Measurements from ENCODE around the gene MKLN1. TPM values are rescaled to one million over a fixed set of nuclear protein-coding genes. Genes with fewer than 3 reads are reported as not detected.
A peak's percentile ranks its signal among the peaks of the same experiment; 100 is the strongest.

Gene MKLN1
- total RNA-seq, 1 experiment from 2014 or later = 34.3 TPM

GRCh38 chr7:131330299-131330698 lies 2.6 kb downstream of the MKLN1 start:
- TF ChIP-seq CTCF (conservative IDR thresholded peaks at IDR 0.05) = no peak
- H3K9me3 Mint-ChIP-seq = peaks cover 0 to 4% of the 10 kb centered on the region in 2 experiments; a peak in 2 of 5 replicates
- Histone ChIP-seq H3K14ac (ENCODE audit: insufficient read depth, low read length) (no peak overlapping the region), H2BK15ac (ENCODE audit: low read depth, low read length) (no peak overlapping the region), H2BK5ac (ENCODE audit: insufficient read length, low read length) (no peak overlapping the region), H2BK120ac (ENCODE audit: low read depth, low read length, poor library complexity, severe bottlenecking) (no peak overlapping the region), H3K23me2 (ENCODE audit: insufficient read length, low read depth, low read length, poor library complexity, severe bottlenecking) (peaks cover 8% of the 10 kb centered on the region), H3K27me3 (ENCODE audit: insufficient read depth, low read length) (no peaks in the 10 kb centered on the region), H2AK5ac (ENCODE audit: insufficient read length, low read length) (no peak overlapping the region), H3K79me2 (ENCODE audit: insufficient read depth, low read length) (peaks cover 37% of the 10 kb centered on the region), H3K4me2 (ENCODE audit: insufficient read depth, insufficient read length, low read length) (peak overlapping the region; percentile 6), H3K23ac (ENCODE audit: insufficient read length, low read depth, low read length) (no peak overlapping the region), H4K5ac (ENCODE audit: insufficient read length, low read depth, low read length) (no peak overlapping the region), H3K4me1 (ENCODE audit: insufficient read depth, low read length) (peaks cover 4% of the 10 kb centered on the region; the same call in 1 of the 2 replicates), H4K91ac (ENCODE audit: insufficient read length, low read depth, low read length) (no peak overlapping the region), H3K4ac (ENCODE audit: low read depth, low read length) (no peak overlapping the region), H3K9me3 (ENCODE audit: control insufficient read depth, low read depth, low read length) (no peaks in the 10 kb centered on the region), H3K79me1 (ENCODE audit: insufficient read depth, low read depth, low read length, poor library complexity, severe bottlenecking) (peaks cover 8% of the 10 kb centered on the region), H2BK20ac (ENCODE audit: low read depth, low read length, poor library complexity, severe bottlenecking) (no peak overlapping the region), H3K18ac (ENCODE audit: insufficient read length, low read depth, low read length) (no peak overlapping the region), H4K8ac (replicated peaks; ENCODE audit: insufficient read length, low read depth, low read length) (no peak overlapping the region), H3K9ac (ENCODE audit: extremely low read depth, insufficient read length, low read length) (no peak overlapping the region), H2AFZ (ENCODE audit: low read length) (no peak overlapping the region), H4K20me1 (ENCODE audit: control insufficient read depth, insufficient read depth, insufficient read length) (no peaks in the 10 kb centered on the region), H2BK12ac (ENCODE audit: insufficient read length, low read depth, low read length) (no peak overlapping the region), H3K56ac (ENCODE audit: insufficient read length, low read depth, low read length) (no peak overlapping the region), H3K27ac (ENCODE audit: insufficient read length, low read depth, low read length) (no peak overlapping the region), H3T11ph (ENCODE audit: low read length) (no peak overlapping the region)
- H3K27ac Mint-ChIP-seq = peak overlapping the region in 1 of 3 experiments; percentile 60; a peak in 3 of 7 replicates
- no peaks in the 10 kb centered on the region for H3K27me3 Mint-ChIP-seq (ENCODE audit: low read depth)
- H3K4me1 Mint-ChIP-seq = peaks cover 23 to 27% of the 10 kb centered on the region in 2 experiments
- WGBS (ENCODE audit: extremely low coverage, insufficient read length, low lambda C conversion rate) = no CpG with 5 or more reads among the region's 4 CpGs
- peak overlapping the region in 1 of 2 experiments; percentile 56; a peak in 2 of 5 replicates for H3K4me3 Mint-ChIP-seq
- DNase-seq = no peak
- H3K36me3 Mint-ChIP-seq (ENCODE audit: insufficient read depth in 1 of 3, low read depth in 3 of 3) = peaks cover 0 to 13% (median 10%) of the 10 kb centered on the region in 3 experiments; a peak in 3 of 7 replicates
